Activated naive CD4-positive, alpha-beta T cell treated with anti-CD3 and anti-CD28 coated beads, Interleukin-2, amount 50 U/mL, for 72 hours (primary cell): ENCODE data around the gene SYNGAP1. TPM values are rescaled to one million over a fixed set of nuclear protein-coding genes. Genes with fewer than 3 reads are reported as not detected.

Experiments used
- ATAC-seq, 2 donors: fragments of 150-1000 bp; cut with Tn5 transposase; 2 replicates each; pipeline ENCODE4 v1.10.0; 2021; ENCODE audit warnings: mild to moderate bottlenecking in 2 of 2, moderate library complexity in 2 of 2
- DNase-seq, 2 donors: peaks; one replicate each; pipeline ENCODE4 v3.0.0; 2021 to 2022; ENCODE audit warnings: low spot score in 2 of 2
- H3K27ac Mint-ChIP-seq, 2 donors: one replicate each; pipeline ENCODE4 v1.8.0; 2022; ENCODE audit warnings: mild to moderate bottlenecking in 2 of 2, mixed read lengths in 2 of 2
- H3K36me3 Mint-ChIP-seq, 2 donors: one replicate each; pipeline ENCODE4 v1.8.0; 2022; ENCODE audit warnings: mixed read lengths in 2 of 2
- H3K9me3 Mint-ChIP-seq, 2 donors: one replicate each; pipeline ENCODE4 v1.8.0; 2022; ENCODE audit warnings: mixed read lengths in 2 of 2
- total RNA-seq, 2 donors: library from RNA; stranded (reverse); gene quantifications; one replicate each; pipeline ENCODE4 v1.2.3, GENCODE V29; 2022

SYNGAP1 gene
- total RNA-seq, 2 donors from 2014 or later = 70.5 to 71.7 TPM

DNA sequence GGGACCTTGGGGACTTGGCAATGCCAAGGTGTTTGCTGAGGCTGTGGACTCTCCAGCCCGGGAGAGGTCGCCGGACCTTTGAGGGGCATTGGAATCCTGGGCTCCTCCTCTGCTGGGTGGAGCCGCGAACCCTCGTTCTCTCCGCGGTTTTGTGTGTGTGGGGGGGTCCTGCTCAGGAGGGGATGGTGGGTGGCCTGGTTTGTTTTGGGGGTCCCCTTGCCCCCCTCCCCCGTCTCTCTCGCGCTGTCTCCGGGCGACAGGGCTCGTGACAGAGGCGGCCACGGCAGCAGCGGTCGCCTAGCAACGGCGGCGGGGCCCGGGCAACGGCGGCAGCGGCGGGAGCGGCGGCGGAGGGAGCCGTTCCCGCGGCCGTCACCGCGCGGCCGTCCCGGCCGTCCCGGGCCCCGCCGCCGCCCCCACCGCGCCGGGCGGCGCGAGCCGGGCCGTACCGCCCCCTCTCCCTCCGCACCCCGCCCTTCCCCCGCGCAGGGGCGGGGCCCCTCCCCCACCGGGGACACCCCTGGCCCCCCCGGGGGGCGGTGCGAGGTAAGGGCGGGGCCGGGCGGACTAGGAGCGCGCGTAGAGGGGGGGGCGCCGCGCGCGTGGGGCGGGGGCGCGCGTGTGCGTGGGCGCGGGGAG is 7.8 kb downstream of the SYNGAP1 start:
- no peak for ATAC-seq

DNA sequence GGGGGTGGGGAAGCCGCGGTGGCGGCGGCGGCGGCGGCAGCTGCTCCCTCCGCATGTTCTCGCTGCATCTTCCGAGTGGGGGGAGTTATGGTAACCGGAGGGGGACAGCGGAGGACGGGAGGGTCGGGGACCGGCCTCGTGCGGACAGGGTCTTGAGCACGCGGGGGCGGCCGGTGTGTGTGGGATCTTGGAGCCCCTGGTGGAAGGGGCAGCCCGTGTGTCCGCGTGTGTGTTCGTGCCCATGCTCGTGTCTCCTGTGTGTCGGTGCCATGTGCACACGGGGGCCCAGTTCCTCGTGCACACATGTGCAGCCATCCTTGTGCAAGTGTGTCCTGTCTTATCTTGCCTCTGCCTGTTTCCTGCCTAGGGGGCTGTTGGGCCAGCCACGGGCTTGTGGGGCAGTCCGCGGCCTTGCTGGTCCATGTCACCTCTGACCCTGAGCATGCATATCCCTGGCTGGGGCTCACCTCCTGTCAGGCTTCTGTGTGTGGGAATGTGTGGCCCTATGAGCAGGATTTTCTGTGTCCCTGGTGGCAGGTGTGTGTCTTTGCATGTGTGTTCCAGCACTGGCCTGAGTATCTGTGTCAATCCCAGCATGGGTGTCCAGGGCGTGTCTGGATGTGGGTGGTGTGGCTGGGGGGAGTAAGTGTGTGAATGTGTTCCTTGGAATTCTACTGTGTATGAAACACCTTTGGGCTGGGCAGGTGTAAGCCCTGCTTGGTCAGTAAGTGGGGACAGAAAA is 8.5 kb downstream of the SYNGAP1 start:
- ATAC-seq (peak in 1 of 2 donors; percentile 17), DNase-seq (peak in 1 of 2 donors; percentile 33)
- H3K36me3 Mint-ChIP-seq = peaks cover 14 to 33% of the 10 kb centered on the region in 2 donors
- H3K9me3 Mint-ChIP-seq = no peaks in the 10 kb centered on the region
- H3K27ac Mint-ChIP-seq = peak overlapping the region; percentile 56 to 70

More for the DNA sequence above, 7.8 kb downstream of the SYNGAP1 start:
- H3K27ac Mint-ChIP-seq = peak overlapping the region; percentile 83 to 93
- no peaks in the 10 kb centered on the region for H3K9me3 Mint-ChIP-seq
- DNase-seq = peak in 1 of 2 donors; percentile 55
- H3K36me3 Mint-ChIP-seq = peaks cover 14 to 37% of the 10 kb centered on the region in 2 donors

DNA sequence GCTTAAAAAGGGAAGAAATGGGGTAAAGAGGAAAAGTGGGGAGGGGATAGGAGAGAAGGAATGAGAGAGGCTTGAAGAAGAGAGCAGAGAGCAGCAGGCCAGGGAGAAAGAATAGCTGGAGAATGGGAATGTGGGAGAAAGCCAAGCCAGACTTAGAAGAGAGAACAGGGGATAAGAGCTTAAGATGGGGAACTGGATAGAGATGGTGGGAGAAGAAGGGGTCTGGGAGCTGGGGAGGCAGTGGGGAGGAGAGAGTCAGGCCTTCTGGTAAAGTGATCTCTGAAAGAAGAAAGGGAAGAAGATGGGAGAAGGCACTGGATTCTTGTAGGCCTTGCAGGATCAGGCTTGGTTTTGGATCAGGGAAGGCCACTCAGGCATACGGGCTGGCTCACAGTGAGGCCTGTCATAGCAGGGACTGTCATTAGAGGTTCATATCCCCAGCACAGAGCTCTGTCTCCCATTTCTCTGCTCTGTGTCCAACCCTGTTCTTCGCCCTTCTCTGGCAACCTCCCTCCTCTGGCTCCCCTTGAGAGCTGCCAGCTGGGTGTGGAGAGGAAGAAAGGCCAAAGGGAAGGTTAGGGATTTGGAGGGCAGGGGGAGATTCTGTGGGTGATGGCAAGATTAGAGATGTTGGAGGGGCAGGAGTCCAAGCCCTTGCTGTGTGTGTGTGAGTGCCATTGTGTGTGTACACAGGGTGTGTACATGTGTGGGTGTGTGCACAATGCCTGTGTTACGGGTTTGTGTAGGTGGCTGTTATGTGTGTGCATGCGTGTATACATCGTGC is 9.3 kb downstream of the SYNGAP1 start:
- ATAC-seq = no peak
- H3K27ac Mint-ChIP-seq = peak overlapping the region; percentile 56 to 70
- no peaks in the 10 kb centered on the region for H3K9me3 Mint-ChIP-seq
- no peak for DNase-seq
- H3K36me3 Mint-ChIP-seq = peaks cover 13 to 25% of the 10 kb centered on the region in 2 donors

DNA sequence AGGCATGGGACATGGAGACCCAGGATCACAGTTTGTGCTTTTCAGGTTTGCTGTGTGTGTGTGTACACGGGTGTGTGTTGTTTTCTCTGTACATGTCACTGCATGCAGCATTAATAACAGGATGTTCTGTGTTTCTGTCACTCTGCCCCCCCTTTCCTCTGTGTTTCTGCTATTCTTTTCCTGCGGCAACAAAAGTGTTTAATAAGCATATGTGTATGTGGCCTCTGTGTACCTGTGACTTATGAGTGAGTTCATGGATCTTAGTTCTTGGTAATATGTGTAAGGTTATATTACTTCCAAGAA is 9.8 kb downstream of the SYNGAP1 start:
- peak overlapping the region in 1 of 2 donors; percentile 56 for H3K27ac Mint-ChIP-seq
- DNase-seq = no peak
- no peak for ATAC-seq

DNA sequence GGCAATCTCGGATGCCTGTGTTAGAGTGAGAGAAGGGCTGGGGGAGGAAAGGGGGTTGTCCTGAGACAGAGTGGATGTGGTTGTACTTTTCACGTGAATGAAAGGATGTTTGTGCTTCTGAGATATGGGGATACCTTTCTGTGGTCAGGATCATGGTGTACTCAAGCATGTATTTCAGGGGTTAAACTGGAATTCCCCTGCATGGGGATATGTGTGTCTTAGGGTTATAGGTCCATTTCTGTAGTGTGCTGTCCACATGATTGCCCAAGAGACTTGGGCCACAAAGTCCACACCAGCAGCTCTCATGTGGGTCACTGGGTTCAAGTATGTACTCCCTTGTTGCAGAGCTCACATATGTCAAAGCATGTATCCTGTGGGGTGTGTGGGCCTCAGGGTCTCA is 10.5 kb downstream of the SYNGAP1 start:
- Mint-ChIP-seq H3K36me3 (peaks cover 1 to 13% of the 10 kb centered on the region in 2 donors), H3K27ac (peak overlapping the region; percentile 9 to 34), H3K9me3 (no peaks in the 10 kb centered on the region)
- DNase-seq (no peak), ATAC-seq (peak in 1 of 2 donors; percentile 2)

More for the DNA sequence above, 9.8 kb downstream of the SYNGAP1 start:
- H3K36me3 Mint-ChIP-seq = peaks cover 8 to 20% of the 10 kb centered on the region in 2 donors
- no peaks in the 10 kb centered on the region for H3K9me3 Mint-ChIP-seq

DNA sequence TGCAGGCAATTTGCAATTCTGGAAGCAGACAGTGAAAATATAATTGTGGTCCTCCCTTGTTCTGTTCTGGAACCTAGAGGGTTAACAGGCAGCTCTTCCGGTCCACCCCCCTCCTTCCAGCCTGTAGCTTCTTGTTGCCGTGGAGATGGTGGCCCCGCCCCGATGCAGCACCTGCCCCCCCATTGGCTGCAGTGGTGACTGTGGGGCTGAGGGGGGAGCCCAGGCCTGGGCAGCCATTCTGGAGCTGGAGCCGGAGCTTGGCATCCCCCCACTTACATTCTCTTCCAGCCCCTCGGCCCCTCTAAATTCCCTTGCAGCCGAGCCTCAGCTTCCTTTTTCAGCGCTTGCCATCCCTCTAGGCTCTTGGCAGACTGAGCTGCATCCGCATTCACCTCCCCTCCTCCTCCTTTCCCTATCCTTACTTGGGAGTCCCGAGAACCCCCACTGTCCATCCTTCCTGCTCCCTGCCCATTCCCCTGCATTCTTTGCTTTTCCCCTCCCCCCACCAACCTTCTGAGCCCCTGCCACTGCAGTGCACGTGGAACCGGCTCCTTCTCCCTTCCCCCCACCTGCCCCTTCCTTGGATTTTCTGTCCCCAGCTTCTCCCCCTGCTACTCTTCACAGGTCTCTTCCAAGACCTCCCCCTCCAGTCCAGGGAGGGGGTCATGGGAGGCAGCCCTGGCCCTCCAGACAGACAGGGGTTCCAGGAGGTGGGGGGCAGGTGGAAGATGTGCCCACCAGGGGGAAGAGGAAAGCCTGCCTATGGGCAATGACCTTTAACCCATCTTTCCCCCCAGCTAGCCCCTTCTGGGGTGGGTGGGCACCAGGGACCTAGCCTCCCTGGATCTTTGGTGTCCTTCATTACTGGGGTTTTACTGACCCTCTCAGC is 11.4 kb downstream of the SYNGAP1 start:
- peak in 1 of 2 donors; percentile 73 for DNase-seq
- Mint-ChIP-seq H3K27ac (peak overlapping the region; percentile 9 to 69), H3K36me3 (peaks cover 0 to 13% of the 10 kb centered on the region in 2 donors)

DNA sequence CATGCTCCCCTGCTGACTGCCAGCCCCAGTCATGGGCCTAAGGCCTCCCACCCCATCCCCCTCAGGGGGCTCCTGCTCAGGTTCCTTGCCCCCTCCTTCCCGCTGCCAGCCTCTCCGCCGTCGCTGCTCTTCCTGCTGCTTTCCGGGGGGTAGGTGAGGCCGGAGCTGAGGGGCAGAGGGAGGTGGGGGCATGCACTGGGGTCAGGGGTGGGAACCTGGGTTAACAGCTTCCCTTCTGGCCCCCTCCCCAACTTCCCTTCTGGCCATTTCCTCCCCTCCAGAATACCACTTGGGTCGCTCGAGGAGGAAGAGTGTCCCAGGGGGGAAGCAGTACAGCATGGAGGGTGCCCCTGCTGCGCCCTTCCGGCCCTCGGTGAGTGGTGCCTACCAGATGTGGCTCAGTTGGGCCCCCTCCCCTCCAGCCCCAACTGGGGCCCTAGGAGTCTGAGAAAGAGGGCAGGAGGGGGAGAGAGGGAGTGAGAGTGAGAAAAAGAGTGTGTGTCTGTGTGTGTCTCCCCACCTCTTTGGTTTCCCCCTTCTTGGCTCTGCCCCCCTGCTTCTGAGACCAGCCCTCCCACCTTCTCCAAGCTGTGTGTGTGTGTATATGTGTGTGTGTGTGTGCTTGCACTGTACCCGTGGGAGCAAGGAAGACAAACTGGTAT is 12.1 kb downstream of the SYNGAP1 start:
- Mint-ChIP-seq H3K36me3 (peaks cover 0 to 18% of the 10 kb centered on the region in 2 donors), H3K9me3 (no peaks in the 10 kb centered on the region), H3K27ac (peak overlapping the region in 1 of 2 donors; percentile 76)
- ATAC-seq (no peak), DNase-seq (no peak)

More for the DNA sequence above, 11.4 kb downstream of the SYNGAP1 start:
- H3K9me3 Mint-ChIP-seq = no peaks in the 10 kb centered on the region
- ATAC-seq = peak; percentile 43 to 76

DNA sequence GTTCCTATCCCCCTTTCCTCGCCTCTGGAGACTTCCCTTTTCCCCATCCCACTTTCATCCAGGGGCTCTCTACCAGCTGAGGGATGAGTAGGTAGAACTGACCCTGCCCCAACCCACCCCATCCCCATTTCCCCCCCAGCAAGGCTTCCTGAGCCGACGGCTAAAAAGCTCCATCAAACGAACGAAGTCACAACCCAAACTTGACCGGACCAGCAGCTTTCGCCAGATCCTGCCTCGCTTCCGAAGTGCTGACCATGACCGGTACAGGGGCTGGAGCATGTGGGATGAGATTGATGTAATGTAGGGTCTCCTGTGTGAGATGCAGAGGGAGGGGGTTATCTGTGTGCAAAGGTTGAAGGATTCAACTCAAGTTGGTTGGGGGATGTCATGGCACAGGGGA is 12.7 kb downstream of the SYNGAP1 start:
- peak overlapping the region; percentile 35 to 76 for H3K27ac Mint-ChIP-seq

DNA sequence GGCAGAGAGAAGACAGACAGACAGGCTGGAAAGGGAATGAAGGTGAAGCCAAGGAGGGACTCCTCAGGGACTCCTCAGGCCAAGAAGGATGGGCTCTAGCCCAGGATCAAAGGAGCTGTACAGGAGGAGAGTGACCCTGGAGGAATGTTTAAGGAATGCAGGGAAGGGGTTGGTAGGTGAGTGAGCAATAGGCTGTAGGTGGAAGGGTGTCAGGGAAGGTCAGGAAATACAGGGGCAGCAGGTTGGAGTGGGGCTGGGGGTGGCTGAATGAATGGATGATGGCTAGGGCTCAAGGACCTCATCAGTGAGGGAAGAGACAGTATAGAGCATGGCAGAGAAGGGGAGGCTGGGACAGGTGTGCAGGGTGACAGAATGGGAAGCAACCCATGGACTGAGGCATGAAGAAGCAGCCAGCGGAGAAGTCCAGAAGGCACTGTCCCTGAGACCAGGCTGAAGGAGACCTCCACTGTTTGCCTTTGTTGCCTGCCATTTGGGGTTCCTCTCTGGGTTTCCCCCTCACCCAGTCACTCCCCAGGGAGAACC is 13.2 kb downstream of the SYNGAP1 start:
- Mint-ChIP-seq H3K27ac (peak overlapping the region; percentile 35 to 51), H3K9me3 (no peaks in the 10 kb centered on the region), H3K36me3 (peaks cover 0 to 15% of the 10 kb centered on the region in 2 donors)
- DNase-seq = no peak
- ATAC-seq = no peak

More for the DNA sequence above, 12.7 kb downstream of the SYNGAP1 start:
- DNase-seq = no peak
- Mint-ChIP-seq H3K9me3 (no peaks in the 10 kb centered on the region), H3K36me3 (peaks cover 0 to 15% of the 10 kb centered on the region in 2 donors)
- ATAC-seq = no peak

DNA sequence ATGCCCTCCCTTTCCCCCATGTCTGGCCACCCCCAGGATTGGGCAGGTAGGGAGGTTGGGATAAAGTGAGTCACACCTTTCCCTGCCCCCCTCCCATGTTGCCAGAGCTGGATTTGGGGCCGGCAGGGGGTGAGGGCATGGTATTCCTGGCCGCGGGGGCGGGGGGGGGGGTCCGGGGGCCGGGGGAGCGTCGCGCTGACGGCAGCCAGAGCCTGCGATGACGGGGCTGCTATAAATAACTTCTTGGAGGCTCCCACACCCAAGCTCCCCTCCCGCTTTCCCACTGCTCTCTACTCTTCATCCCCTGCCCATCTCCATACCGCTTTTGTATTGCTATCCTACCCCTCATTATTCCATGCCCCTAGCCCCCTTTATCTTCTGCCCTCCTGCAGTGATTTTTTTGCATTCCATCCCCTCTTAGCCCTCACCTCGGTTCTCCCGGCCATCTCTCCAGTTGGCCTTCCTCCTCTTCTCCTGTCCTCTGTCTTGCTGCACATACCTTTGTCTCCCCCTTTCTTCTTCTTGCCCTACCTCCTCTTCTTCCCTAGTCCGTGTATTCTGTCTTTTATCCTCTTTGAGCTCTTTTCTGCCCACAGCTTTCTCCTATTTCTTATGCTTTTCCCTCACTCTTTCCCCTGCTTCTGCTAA is 13.8 kb downstream of the SYNGAP1 start:
- H3K9me3 Mint-ChIP-seq = no peaks in the 10 kb centered on the region
- ATAC-seq = no peak
- DNase-seq = no peak
- peaks cover 0 to 17% of the 10 kb centered on the region in 2 donors for H3K36me3 Mint-ChIP-seq
- no peak overlapping the region for H3K27ac Mint-ChIP-seq

DNA sequence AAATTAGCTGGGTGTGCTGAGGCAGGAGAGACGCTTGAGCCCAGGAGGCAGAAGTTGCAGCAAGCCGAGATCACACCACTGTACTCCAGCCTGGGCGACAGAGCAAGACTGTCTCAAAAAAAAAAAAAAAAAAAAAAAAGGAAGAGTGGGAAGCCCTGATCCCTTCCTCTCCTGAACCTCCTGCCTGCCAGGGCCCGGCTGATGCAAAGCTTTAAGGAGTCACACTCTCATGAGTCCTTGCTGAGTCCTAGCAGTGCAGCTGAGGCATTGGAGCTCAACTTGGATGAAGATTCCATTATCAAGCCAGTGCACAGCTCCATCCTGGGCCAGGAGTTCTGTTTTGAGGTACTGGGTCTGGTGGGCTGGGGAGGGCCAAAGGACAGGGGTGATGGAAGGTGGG is 15.1 kb downstream of the SYNGAP1 start:
- ATAC-seq = no peak
- H3K36me3 Mint-ChIP-seq = peaks cover 0 to 24% of the 10 kb centered on the region in 2 donors
- H3K9me3 Mint-ChIP-seq = no peaks in the 10 kb centered on the region
- DNase-seq = no peak
- no peak overlapping the region for H3K27ac Mint-ChIP-seq

DNA sequence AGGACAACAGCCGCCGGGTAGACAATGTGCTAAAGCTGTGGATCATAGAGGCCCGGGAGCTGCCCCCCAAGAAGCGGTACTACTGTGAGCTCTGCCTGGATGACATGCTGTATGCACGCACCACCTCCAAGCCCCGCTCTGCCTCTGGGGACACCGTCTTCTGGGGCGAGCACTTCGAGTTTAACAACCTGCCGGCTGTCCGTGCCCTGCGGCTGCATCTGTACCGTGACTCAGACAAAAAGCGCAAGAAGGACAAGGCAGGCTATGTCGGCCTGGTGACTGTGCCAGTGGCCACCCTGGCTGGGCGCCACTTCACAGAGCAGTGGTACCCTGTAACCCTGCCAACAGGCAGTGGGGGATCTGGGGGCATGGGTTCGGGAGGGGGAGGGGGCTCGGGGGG is 17.8 kb downstream of the SYNGAP1 start:
- H3K9me3 Mint-ChIP-seq = no peaks in the 10 kb centered on the region
- H3K36me3 Mint-ChIP-seq = peaks cover 0 to 17% of the 10 kb centered on the region in 2 donors
- DNase-seq = no peak
- H3K27ac Mint-ChIP-seq = no peak overlapping the region
- ATAC-seq = no peak

DNA sequence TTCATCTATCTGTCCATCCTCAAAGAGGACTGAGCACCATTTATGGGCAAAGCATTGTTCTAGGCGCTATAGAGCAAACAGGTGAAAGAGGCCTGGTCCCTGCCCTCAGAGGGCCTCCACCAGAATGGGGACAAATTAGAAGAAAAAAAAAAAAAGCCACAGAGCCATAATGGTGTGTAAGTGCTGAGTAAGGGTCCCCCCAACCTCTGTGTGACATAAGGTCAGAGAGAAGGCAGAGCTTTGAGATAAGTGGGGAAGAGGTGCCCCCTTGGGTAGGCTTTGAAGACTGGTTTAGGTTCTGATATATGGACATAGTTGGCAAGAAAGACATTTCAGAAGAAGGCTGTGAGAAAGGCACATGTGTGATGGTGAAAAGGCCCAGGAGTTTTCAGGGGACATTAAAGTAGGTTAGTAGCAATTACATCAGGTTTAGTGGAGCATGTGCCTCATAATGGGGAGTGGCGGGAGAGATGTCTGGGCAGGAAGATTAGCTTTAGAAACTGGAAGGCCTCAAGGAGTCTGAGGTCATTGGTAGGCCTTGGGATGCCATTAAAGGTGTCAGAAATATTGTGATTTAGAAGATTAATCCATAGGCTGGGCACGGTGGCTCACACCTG is 19.2 kb downstream of the SYNGAP1 start:
- DNase-seq (no peak), ATAC-seq (no peak)
- H3K9me3 Mint-ChIP-seq = no peaks in the 10 kb centered on the region
- peak overlapping the region; percentile 41 to 51 for H3K27ac Mint-ChIP-seq
- H3K36me3 Mint-ChIP-seq = peaks cover 0 to 15% of the 10 kb centered on the region in 2 donors

DNA sequence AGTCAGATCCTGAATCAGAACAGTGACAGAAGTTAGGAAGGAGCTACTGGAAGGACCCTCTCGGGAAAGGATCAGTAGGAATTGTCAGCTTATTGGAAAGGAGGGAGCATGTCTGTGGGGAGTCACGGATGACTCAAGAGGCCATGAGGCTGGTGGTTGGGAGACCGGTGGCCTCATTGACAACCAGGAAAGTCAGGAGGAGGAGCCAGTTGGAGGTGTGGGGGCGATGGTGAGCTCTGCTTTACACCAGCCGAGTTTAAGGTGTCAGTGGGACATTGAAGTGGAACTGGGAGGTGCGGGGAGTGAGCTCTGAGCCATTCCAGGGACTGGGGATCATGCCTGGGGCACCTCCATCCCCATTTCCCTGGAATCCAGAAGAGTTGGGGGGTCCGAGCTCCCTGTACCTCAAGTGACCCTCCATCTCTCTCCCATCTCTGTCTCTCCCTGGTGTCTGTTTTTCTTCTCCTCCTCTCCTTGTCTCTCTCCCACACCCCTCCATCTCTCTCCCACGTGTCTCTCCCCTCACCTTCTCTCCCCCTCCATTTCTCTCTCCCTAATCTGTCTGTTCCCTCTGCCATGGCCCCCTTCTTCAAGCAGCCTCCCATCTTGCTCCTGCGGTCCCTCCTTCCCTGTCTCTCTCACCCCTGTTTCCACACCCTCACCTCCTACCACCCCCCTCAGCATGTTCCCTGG is 20.2 kb downstream of the SYNGAP1 start:
- Mint-ChIP-seq H3K36me3 (peaks cover 0 to 15% of the 10 kb centered on the region in 2 donors), H3K9me3 (no peaks in the 10 kb centered on the region), H3K27ac (peak overlapping the region; percentile 51 to 94)
- ATAC-seq (no peak), DNase-seq (no peak)
